HEK293 (cell line): ENCODE results near the gene RASAL2.

ENCODE experiments used
- CTCF ChIA-PET: fragments of 350-600 bp; formaldehyde crosslinking; extraction: SDS; loops from one replicate; lab custom pipeline; 2021; ENCODE audit warnings: antibody characterized with exemption; lab: Yijun Ruan, JAX
- POLR2A ChIA-PET: fragments of 300-600 bp; formaldehyde crosslinking; extraction: SDS; loops from one replicate; lab custom pipeline; 2020; ENCODE audit warnings: antibody characterized with exemption, inconsistent platforms; lab: Yijun Ruan, JAX
- H3K27ac ChIP-seq: fragments of 200-500 bp; sonication (Bioruptor generic); 2 replicates; pipeline ENCODE4 v1.5.1; 2014; ENCODE audit warnings: low read depth, low read length, control low read depth, inconsistent platforms; ENCODE audit errors: extremely low read depth
- H3K36me3 ChIP-seq, 2 experiments: fragments of 200-500 bp in 1 of 2; sonication (Bioruptor generic) in 1 of 2; 1 replicate in 1 of 2; 2 replicates in 1 of 2; pipeline ENCODE4 v1.5.1; 2014 to 2017; ENCODE audit warnings: inconsistent platforms in 2 of 2, low read length in 2 of 2; ENCODE audit not compliant: control insufficient read depth in 2 of 2, insufficient read depth in 1 of 2
- H3K4me1 ChIP-seq: fragments of 200-500 bp; sonication (Bioruptor generic); 2 replicates; pipeline ENCODE4 v1.5.1; 2014; ENCODE audit warnings: mild to moderate bottlenecking, low read length, inconsistent platforms; ENCODE audit not compliant: control insufficient read depth, insufficient read depth
- H3K4me3 ChIP-seq: 2 replicates; pipeline ENCODE4 v1.5.1; 2011; ENCODE audit warnings: low read depth, mild to moderate bottlenecking, control low read depth, low read length, moderate library complexity
- H3K9me3 ChIP-seq: fragments of 200-500 bp; sonication (Bioruptor generic); 2 replicates; pipeline ENCODE4 v1.5.1; 2014; ENCODE audit warnings: low read depth, low read length, inconsistent platforms; ENCODE audit not compliant: control insufficient read depth, insufficient read depth
- IKZF3 ChIP-seq: fragments of 450-650 bp; IDR thresholded peaks from 2 replicates; pipeline ENCODE4 v1.5.0; 2018; ENCODE audit warnings: missing biosample characterization, mild to moderate bottlenecking, missing genetic modification characterization, moderate library complexity
- MZF1 ChIP-seq: fragments of 450-650 bp; formaldehyde crosslinking; IDR thresholded peaks from 2 replicates; pipeline ENCODE4 v1.5.1; 2017; ENCODE audit warnings: missing biosample characterization, missing genetic modification characterization, borderline replicate concordance
- SP3 ChIP-seq: fragments of 450-650 bp; formaldehyde crosslinking; IDR thresholded peaks from 2 replicates; pipeline ENCODE4 v1.5.1; 2016; ENCODE audit warnings: missing biosample characterization, missing genetic modification characterization
- TRIM28 ChIP-seq: IDR thresholded peaks from 2 replicates; pipeline ENCODE4 v1.6.1; 2011; ENCODE audit warnings: low read length, control low read depth, borderline replicate concordance
- ZBTB17 ChIP-seq: fragments of 450-650 bp; formaldehyde crosslinking; IDR thresholded peaks from 2 replicates; pipeline ENCODE4 v1.5.1; 2016; ENCODE audit warnings: missing biosample characterization, missing genetic modification characterization
- ZBTB8A ChIP-seq: fragments of 450-650 bp; formaldehyde crosslinking; IDR thresholded peaks from 2 replicates; pipeline ENCODE4 v1.5.1; 2016; ENCODE audit warnings: missing biosample characterization, missing genetic modification characterization
- ZFP37 ChIP-seq: fragments of 450-650 bp; formaldehyde crosslinking; IDR thresholded peaks from 2 replicates; pipeline ENCODE4 v1.5.1; 2016; ENCODE audit warnings: missing biosample characterization, missing genetic modification characterization
- ZNF2 ChIP-seq: fragments of 450-650 bp; formaldehyde crosslinking; IDR thresholded peaks from 2 replicates; pipeline ENCODE4 v1.5.1; 2016; ENCODE audit warnings: missing biosample characterization, missing genetic modification characterization
- ZNF335 ChIP-seq: fragments of 450-650 bp; formaldehyde crosslinking; conservative IDR thresholded peaks from 2 replicates; pipeline ENCODE4 v1.5.1; 2016; ENCODE audit warnings: missing biosample characterization, missing genetic modification characterization
- ZNF404 ChIP-seq: fragments of 450-650 bp; formaldehyde crosslinking; IDR thresholded peaks from 2 replicates; pipeline ENCODE4 v1.5.1; 2017; ENCODE audit warnings: missing biosample characterization, missing genetic modification characterization
- ZNF621 ChIP-seq: fragments of 450-650 bp; formaldehyde crosslinking; IDR thresholded peaks from 2 replicates; pipeline ENCODE4 v1.5.1; 2017; ENCODE audit warnings: missing biosample characterization, missing genetic modification characterization
- ZNF654 ChIP-seq: fragments of 450-650 bp; formaldehyde crosslinking; IDR thresholded peaks from 2 replicates; pipeline ENCODE4 v1.5.1; 2016; ENCODE audit warnings: low read depth, missing biosample characterization, missing genetic modification characterization
- ZNF660 ChIP-seq: fragments of 450-650 bp; IDR thresholded peaks from 2 replicates; pipeline ENCODE4 v1.5.1; 2018; ENCODE audit warnings: missing biosample characterization, mild to moderate bottlenecking, missing genetic modification characterization
- ZNF677 ChIP-seq: fragments of 450-650 bp; IDR thresholded peaks from 2 replicates; pipeline ENCODE4 v1.5.0; 2018; ENCODE audit warnings: missing biosample characterization, mild to moderate bottlenecking, missing genetic modification characterization, moderate library complexity
- ZSCAN30 ChIP-seq: fragments of 450-650 bp; IDR thresholded peaks from 2 replicates; pipeline ENCODE4 v1.5.1; 2018; ENCODE audit warnings: missing biosample characterization, mild to moderate bottlenecking, missing genetic modification characterization, moderate library complexity
- TF ChIP-seq, protein P1 (sequence below): fragments of 450-650 bp; formaldehyde crosslinking; IDR thresholded peaks from 2 replicates; pipeline ENCODE4 v1.5.1; 2016; ENCODE audit warnings: missing biosample characterization, missing genetic modification characterization
- TF ChIP-seq, protein P2 (sequence below): fragments of 450-650 bp; formaldehyde crosslinking; IDR thresholded peaks from 2 replicates; pipeline ENCODE4 v1.5.1; 2016; ENCODE audit warnings: missing biosample characterization, missing genetic modification characterization
- TF ChIP-seq, protein P3 (sequence below): fragments of 450-650 bp; formaldehyde crosslinking; IDR thresholded peaks from 2 replicates; pipeline ENCODE4 v1.5.1; 2016; ENCODE audit warnings: missing biosample characterization, missing genetic modification characterization, borderline replicate concordance

RASAL2 gene

DNA sequence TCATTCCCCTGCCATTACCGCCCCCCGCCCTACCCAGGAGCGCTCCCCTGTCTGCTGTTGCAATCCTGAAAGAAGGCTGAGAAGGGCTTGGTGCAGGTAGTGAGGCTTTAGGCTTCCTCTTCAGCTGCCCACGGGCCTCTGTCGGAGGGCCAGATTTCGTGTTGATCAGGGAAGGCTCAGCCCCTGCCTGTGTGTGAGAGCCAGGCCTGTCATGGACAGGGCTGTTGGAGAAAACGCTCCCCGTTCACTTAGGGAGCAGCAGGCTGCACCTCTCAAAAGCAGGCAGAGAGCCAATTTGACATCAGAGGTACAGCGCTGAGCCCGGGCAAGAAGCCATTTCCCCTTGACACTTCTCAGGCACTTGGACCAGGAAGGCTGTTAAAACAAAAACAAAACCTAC, 438.0 kb downstream of the RASAL2 start:
- Histone ChIP-seq H3K9me3 (no peaks in the 10 kb centered on the region), H3K4me1 (no peaks in the 10 kb centered on the region; the same call in 1 of the 2 replicates), H3K27ac (no peak overlapping the region), H3K4me3 (no peak overlapping the region), H3K36me3 (no peaks in the 10 kb centered on the region)
- no peak for TF ChIP-seq ZNF404 (tag by site-specific recombination)
- TF ChIP-seq ZNF335 (tag by site-specific recombination) = peak; percentile 59
- TF ChIP-seq, protein P1, sequence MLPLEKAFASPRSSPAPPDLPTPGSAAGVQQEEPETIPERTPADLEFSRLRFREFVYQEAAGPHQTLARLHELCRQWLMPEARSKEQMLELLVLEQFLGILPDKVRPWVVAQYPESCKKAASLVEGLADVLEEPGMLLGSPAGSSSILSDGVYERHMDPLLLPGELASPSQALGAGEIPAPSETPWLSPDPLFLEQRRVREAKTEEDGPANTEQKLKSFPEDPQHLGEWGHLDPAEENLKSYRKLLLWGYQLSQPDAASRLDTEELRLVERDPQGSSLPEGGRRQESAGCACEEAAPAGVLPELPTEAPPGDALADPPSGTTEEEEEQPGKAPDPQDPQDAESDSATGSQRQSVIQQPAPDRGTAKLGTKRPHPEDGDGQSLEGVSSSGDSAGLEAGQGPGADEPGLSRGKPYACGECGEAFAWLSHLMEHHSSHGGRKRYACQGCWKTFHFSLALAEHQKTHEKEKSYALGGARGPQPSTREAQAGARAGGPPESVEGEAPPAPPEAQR = no peak
- POLR2A ChIA-PET = interaction anchor here (1.5 kb wide), 1 partner anchor 471 kb away, joined by 3 read pairs; no protein-coding TSS in a partner anchor
- CTCF ChIA-PET = interaction anchor here (0.6 to 3.6 kb wide), 14 partner anchors 9 to 471 kb away, joined by 3 to 39 read pairs (median 5); no protein-coding TSS in a partner anchor

DNA sequence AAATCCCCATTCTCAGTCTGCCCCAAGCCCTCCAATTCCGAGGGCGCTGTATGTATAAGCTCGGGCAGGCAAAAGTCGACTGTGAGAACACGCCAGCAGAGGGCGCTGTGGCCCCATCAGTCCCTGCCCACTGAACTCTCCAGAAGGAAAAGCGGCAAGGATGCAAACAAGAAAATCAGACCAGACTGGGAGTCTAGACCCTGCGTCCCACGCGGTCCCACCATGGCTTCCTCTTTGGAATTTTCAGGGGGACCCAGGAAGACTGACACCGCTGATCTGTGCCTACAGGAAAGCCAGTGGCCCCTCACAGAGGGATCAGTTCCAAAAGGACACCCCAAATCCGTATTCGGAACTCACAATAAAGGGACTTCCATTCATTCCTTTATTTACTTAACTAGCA, 438.5 kb downstream of the RASAL2 start:
- H3K4me3 ChIP-seq = no peak overlapping the region
- CTCF ChIA-PET = interaction anchor here (0.6 to 3.6 kb wide), 22 partner anchors 9 to 1013 kb away, joined by 3 to 39 read pairs (median 4); no protein-coding TSS in a partner anchor
- H3K36me3 ChIP-seq = no peaks in the 10 kb centered on the region
- H3K27ac ChIP-seq = no peak overlapping the region
- TF ChIP-seq IKZF3 (tag by site-specific recombination) (peak; percentile 78), MZF1 (tag by site-specific recombination) (peak; percentile 25; the same call in 1 of the 2 replicates), ZNF621 (tag by site-specific recombination) (no peak), SP3 (tag by site-specific recombination) (no peak), ZSCAN30 (0 out of 2 replicates have a peak, but pooled peaks have one; percentile 28), ZNF2 (peak; percentile 60; the same call in 1 of the 2 replicates), ZNF677 (tag by site-specific recombination) (peak; percentile 97), ZFP37 (peak; percentile 85), TRIM28 (no peak), ZBTB8A (peak; percentile 10; the same call in 1 of the 2 replicates), ZNF660 (tag by site-specific recombination) (0 out of 2 replicates have a peak, but pooled peaks have one; percentile 65), ZNF654 (tag by site-specific recombination) (peak; percentile 94), ZBTB17 (tag by site-specific recombination) (0 out of 2 replicates have a peak, but pooled peaks have one; percentile 35)
- TF ChIP-seq, protein P2, sequence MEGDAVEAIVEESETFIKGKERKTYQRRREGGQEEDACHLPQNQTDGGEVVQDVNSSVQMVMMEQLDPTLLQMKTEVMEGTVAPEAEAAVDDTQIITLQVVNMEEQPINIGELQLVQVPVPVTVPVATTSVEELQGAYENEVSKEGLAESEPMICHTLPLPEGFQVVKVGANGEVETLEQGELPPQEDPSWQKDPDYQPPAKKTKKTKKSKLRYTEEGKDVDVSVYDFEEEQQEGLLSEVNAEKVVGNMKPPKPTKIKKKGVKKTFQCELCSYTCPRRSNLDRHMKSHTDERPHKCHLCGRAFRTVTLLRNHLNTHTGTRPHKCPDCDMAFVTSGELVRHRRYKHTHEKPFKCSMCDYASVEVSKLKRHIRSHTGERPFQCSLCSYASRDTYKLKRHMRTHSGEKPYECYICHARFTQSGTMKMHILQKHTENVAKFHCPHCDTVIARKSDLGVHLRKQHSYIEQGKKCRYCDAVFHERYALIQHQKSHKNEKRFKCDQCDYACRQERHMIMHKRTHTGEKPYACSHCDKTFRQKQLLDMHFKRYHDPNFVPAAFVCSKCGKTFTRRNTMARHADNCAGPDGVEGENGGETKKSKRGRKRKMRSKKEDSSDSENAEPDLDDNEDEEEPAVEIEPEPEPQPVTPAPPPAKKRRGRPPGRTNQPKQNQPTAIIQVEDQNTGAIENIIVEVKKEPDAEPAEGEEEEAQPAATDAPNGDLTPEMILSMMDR (tag by site-specific recombination) = peak; percentile 77
- TF ChIP-seq, protein P3, sequence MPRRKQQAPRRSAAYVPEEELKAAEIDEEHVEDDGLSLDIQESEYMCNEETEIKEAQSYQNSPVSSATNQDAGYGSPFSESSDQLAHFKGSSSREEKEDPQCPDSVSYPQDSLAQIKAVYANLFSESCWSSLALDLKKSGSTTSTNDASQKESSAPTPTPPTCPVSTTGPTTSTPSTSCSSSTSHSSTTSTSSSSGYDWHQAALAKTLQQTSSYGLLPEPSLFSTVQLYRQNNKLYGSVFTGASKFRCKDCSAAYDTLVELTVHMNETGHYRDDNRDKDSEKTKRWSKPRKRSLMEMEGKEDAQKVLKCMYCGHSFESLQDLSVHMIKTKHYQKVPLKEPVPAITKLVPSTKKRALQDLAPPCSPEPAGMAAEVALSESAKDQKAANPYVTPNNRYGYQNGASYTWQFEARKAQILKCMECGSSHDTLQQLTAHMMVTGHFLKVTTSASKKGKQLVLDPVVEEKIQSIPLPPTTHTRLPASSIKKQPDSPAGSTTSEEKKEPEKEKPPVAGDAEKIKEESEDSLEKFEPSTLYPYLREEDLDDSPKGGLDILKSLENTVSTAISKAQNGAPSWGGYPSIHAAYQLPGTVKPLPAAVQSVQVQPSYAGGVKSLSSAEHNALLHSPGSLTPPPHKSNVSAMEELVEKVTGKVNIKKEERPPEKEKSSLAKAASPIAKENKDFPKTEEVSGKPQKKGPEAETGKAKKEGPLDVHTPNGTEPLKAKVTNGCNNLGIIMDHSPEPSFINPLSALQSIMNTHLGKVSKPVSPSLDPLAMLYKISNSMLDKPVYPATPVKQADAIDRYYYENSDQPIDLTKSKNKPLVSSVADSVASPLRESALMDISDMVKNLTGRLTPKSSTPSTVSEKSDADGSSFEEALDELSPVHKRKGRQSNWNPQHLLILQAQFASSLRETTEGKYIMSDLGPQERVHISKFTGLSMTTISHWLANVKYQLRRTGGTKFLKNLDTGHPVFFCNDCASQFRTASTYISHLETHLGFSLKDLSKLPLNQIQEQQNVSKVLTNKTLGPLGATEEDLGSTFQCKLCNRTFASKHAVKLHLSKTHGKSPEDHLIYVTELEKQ (tag by site-specific recombination) = no peak
- no peaks in the 10 kb centered on the region for H3K9me3 ChIP-seq
- no peaks in the 10 kb centered on the region; the same call in 1 of the 2 replicates for H3K4me1 ChIP-seq
- POLR2A ChIA-PET = interaction anchor here (1.5 kb wide), 1 partner anchor 471 kb away, joined by 3 read pairs; no protein-coding TSS in a partner anchor
